Measurements from ENCODE around the gene TMEM238.
"Not testable (repeated sequence)": the region's sequence is repeated elsewhere in the genome, so short reads cannot be mapped to it uniquely, and the experiment has no call there.

The TMEM238 gene

GRCh38 chr19:55426042-55426441 is 42.0 kb upstream of the TMEM238 start:
- no peak overlapping the region for H3K9ac ChIP-seq (ENCODE audit: low read length)
- no peak overlapping the region for H4K91ac ChIP-seq (ENCODE audit: low read depth, low read length)
- no peak overlapping the region for H2AFZ ChIP-seq (ENCODE audit: insufficient read depth, low read length, poor library complexity)
- no peak overlapping the region for H2AK5ac ChIP-seq (ENCODE audit: low read length)
- no peaks in the 10 kb centered on the region for H3K79me1 ChIP-seq (ENCODE audit: low read length)
- no peak overlapping the region for H2BK5ac ChIP-seq (ENCODE audit: low read depth, low read length, poor library complexity)
- H3K4me3 ChIP-seq (ENCODE audit: low read depth, low read length) = no peak overlapping the region
- no CpG with 5 or more reads among the region's 2 CpGs for WGBS (ENCODE audit: extremely low coverage, insufficient coverage, insufficient read length)
- H3K23ac ChIP-seq (ENCODE audit: low read length) = no peak overlapping the region
- no peak overlapping the region for H2BK12ac ChIP-seq (ENCODE audit: low read length)
- H3K4me1 ChIP-seq (ENCODE audit: control insufficient read depth in 1 of 2, insufficient read depth in 2 of 2, low read length in 2 of 2) = no peaks in the 10 kb centered on the region
- H3K14ac ChIP-seq (ENCODE audit: low read length) = no peak overlapping the region
- no peak overlapping the region for H4K8ac ChIP-seq (ENCODE audit: low read depth, low read length)
- H3K36me3 ChIP-seq (ENCODE audit: control insufficient read depth in 1 of 2, insufficient read depth in 2 of 2, low read length in 2 of 2) = no peaks in the 10 kb centered on the region
- H2BK120ac ChIP-seq (ENCODE audit: insufficient read depth, low read length, poor library complexity) = no peak overlapping the region
- H3K18ac ChIP-seq (ENCODE audit: low read length) = no peak overlapping the region
- H3K9me3 ChIP-seq (ENCODE audit: insufficient read depth, low read depth, low read length) = peaks cover 11% of the 10 kb centered on the region
- H3K4ac ChIP-seq (ENCODE audit: low read depth, low read length) = no peak overlapping the region
- H3K27ac ChIP-seq (ENCODE audit: low read depth, low read length) = no peak overlapping the region
- no peak overlapping the region for H3K4me2 ChIP-seq (ENCODE audit: low read length)
- no peak overlapping the region for H4K12ac ChIP-seq (ENCODE audit: low read depth, low read length)
- no peaks in the 10 kb centered on the region for H3K27me3 ChIP-seq (ENCODE audit: insufficient read depth, low read length)
- no peak for DNase-seq
- H3K79me2 ChIP-seq (ENCODE audit: control insufficient read depth, insufficient read depth, low read length, poor library complexity) = no peaks in the 10 kb centered on the region

GRCh38 chr19:55424518-55424917 is 40.4 kb upstream of the TMEM238 start:
- H3K4me3 ChIP-seq (ENCODE audit: low read depth, low read length) = no peak overlapping the region
- WGBS (ENCODE audit: extremely low coverage, insufficient coverage, insufficient read length) = no CpG with 5 or more reads among the region's 3 CpGs
- no peaks in the 10 kb centered on the region for H3K79me1 ChIP-seq (ENCODE audit: low read length)
- H2AK5ac ChIP-seq (ENCODE audit: low read length) = no peak overlapping the region
- H2BK120ac ChIP-seq (ENCODE audit: insufficient read depth, low read length, poor library complexity) = no peak overlapping the region
- H3K9me3 ChIP-seq (ENCODE audit: insufficient read depth, low read depth, low read length) = peaks cover 2% of the 10 kb centered on the region
- H2AFZ ChIP-seq (ENCODE audit: insufficient read depth, low read length, poor library complexity) = no peak overlapping the region
- no peaks in the 10 kb centered on the region for H3K79me2 ChIP-seq (ENCODE audit: control insufficient read depth, insufficient read depth, low read length, poor library complexity)
- H4K12ac ChIP-seq (ENCODE audit: low read depth, low read length) = no peak overlapping the region
- H2BK12ac ChIP-seq (ENCODE audit: low read length) = no peak overlapping the region
- H3K4me2 ChIP-seq (ENCODE audit: low read length) = no peak overlapping the region
- DNase-seq = no peak
- no peak overlapping the region for H3K4ac ChIP-seq (ENCODE audit: low read depth, low read length)
- H3K9ac ChIP-seq (ENCODE audit: low read length) = no peak overlapping the region
- H3K23ac ChIP-seq (ENCODE audit: low read length) = peak overlapping the region; percentile 5
- no peaks in the 10 kb centered on the region for H3K27me3 ChIP-seq (ENCODE audit: insufficient read depth, low read length)
- no peak overlapping the region for H4K91ac ChIP-seq (ENCODE audit: low read depth, low read length)
- H3K18ac ChIP-seq (ENCODE audit: low read length) = no peak overlapping the region
- no peaks in the 10 kb centered on the region for H3K36me3 ChIP-seq (ENCODE audit: control insufficient read depth in 1 of 2, insufficient read depth in 2 of 2, low read length in 2 of 2)
- H2BK5ac ChIP-seq (ENCODE audit: low read depth, low read length, poor library complexity) = no peak overlapping the region
- H3K27ac ChIP-seq (ENCODE audit: low read depth, low read length) = no peak overlapping the region
- no peak overlapping the region for H4K8ac ChIP-seq (ENCODE audit: low read depth, low read length)
- no peak overlapping the region for H3K14ac ChIP-seq (ENCODE audit: low read length)
- H3K4me1 ChIP-seq (ENCODE audit: control insufficient read depth in 1 of 2, insufficient read depth in 2 of 2, low read length in 2 of 2) = no peaks in the 10 kb centered on the region

- no peak overlapping the region for H3K27ac ChIP-seq (ENCODE audit: low read depth, low read length)
- DNase-seq = no peak
- no peak overlapping the region for H3K4ac ChIP-seq (ENCODE audit: low read depth, low read length)
- no CpG with 5 or more reads among the region's 13 CpGs for WGBS (ENCODE audit: extremely low coverage, insufficient coverage, insufficient read length)
- no peaks in the 10 kb centered on the region for H3K27me3 ChIP-seq (ENCODE audit: insufficient read depth, low read length)
- no peak overlapping the region for H4K12ac ChIP-seq (ENCODE audit: low read depth, low read length)
- H3K23ac ChIP-seq (ENCODE audit: low read length) = no peak overlapping the region
- no peak overlapping the region for H3K4me3 ChIP-seq (ENCODE audit: low read depth, low read length)
- no peak overlapping the region for H4K8ac ChIP-seq (ENCODE audit: low read depth, low read length)
- no peak overlapping the region for H3K4me2 ChIP-seq (ENCODE audit: low read length)
- H3K9me3 ChIP-seq (ENCODE audit: insufficient read depth, low read depth, low read length) = peaks cover 2% of the 10 kb centered on the region
- H3K4me1 ChIP-seq (ENCODE audit: control insufficient read depth in 1 of 2, insufficient read depth in 2 of 2, low read length in 2 of 2) = no peaks in the 10 kb centered on the region
- H3K18ac ChIP-seq (ENCODE audit: low read length) = no peak overlapping the region
- no peak overlapping the region for H2BK12ac ChIP-seq (ENCODE audit: low read length)
- no peaks in the 10 kb centered on the region for H3K36me3 ChIP-seq (ENCODE audit: control insufficient read depth in 1 of 2, insufficient read depth in 2 of 2, low read length in 2 of 2)
- H2AFZ ChIP-seq (ENCODE audit: insufficient read depth, low read length, poor library complexity) = no peak overlapping the region
- H2BK5ac ChIP-seq (ENCODE audit: low read depth, low read length, poor library complexity) = no peak overlapping the region
- H4K91ac ChIP-seq (ENCODE audit: low read depth, low read length) = no peak overlapping the region
- H3K79me1 ChIP-seq (ENCODE audit: low read length) = no peaks in the 10 kb centered on the region
- no peak overlapping the region for H3K9ac ChIP-seq (ENCODE audit: low read length)
- H3K14ac ChIP-seq (ENCODE audit: low read length) = no peak overlapping the region
- H3K79me2 ChIP-seq (ENCODE audit: control insufficient read depth, insufficient read depth, low read length, poor library complexity) = no peaks in the 10 kb centered on the region
- no peak overlapping the region for H2AK5ac ChIP-seq (ENCODE audit: low read length)
- H2BK120ac ChIP-seq (ENCODE audit: insufficient read depth, low read length, poor library complexity) = no peak overlapping the region
These were observed 39.3 kb upstream of the TMEM238 start for GRCh38 chr19:55423225-55424005.

GRCh38 chr19:55421281-55421680 is 37.2 kb upstream of the TMEM238 start:
- not testable (repeated sequence) for H3K14ac ChIP-seq (ENCODE audit: low read length); H3K9me3 ChIP-seq (ENCODE audit: insufficient read depth, low read depth, low read length); H3K79me1 ChIP-seq (ENCODE audit: low read length); H2BK5ac ChIP-seq (ENCODE audit: low read depth, low read length, poor library complexity); H3K18ac ChIP-seq (ENCODE audit: low read length); H3K79me2 ChIP-seq (ENCODE audit: control insufficient read depth, insufficient read depth, low read length, poor library complexity); H3K27ac ChIP-seq (ENCODE audit: low read depth, low read length); H3K4ac ChIP-seq (ENCODE audit: low read depth, low read length); H2BK12ac ChIP-seq (ENCODE audit: low read length); H4K8ac ChIP-seq (ENCODE audit: low read depth, low read length); H3K4me3 ChIP-seq (ENCODE audit: low read depth, low read length); DNase-seq; H3K9ac ChIP-seq (ENCODE audit: low read length); H3K23ac ChIP-seq (ENCODE audit: low read length); H3K27me3 ChIP-seq (ENCODE audit: insufficient read depth, low read length); H4K91ac ChIP-seq (ENCODE audit: low read depth, low read length); H3K4me2 ChIP-seq (ENCODE audit: low read length); H2AFZ ChIP-seq (ENCODE audit: insufficient read depth, low read length, poor library complexity); H3K4me1 ChIP-seq (ENCODE audit: control insufficient read depth in 1 of 2, insufficient read depth in 2 of 2, low read length in 2 of 2); H4K12ac ChIP-seq (ENCODE audit: low read depth, low read length); H2AK5ac ChIP-seq (ENCODE audit: low read length); H2BK120ac ChIP-seq (ENCODE audit: insufficient read depth, low read length, poor library complexity); H3K36me3 ChIP-seq (ENCODE audit: control insufficient read depth in 1 of 2, insufficient read depth in 2 of 2, low read length in 2 of 2)
- no CpG with 5 or more reads among the region's 4 CpGs for WGBS (ENCODE audit: extremely low coverage, insufficient coverage, insufficient read length)
